Measurements from ENCODE around the gene RNF144A.

GRCh38 chr2:7027411-7027810 is 110.2 kb downstream of the RNF144A start:
- TF ChIP-seq CTCF (IDR thresholded peaks at IDR 0.05; ENCODE audit: poor library complexity) (no peak), EZH2phosphoT487 (IDR thresholded peaks at IDR 0.05; ENCODE audit: low read depth, severe bottlenecking, unreplicated experiment) (no peak)
